Stimulated activated CD4-positive, alpha-beta T cell treated with anti-CD3 and anti-CD28 coated beads, Interleukin-2, amount 100 ng/mL, for 48 hours (primary cell): ENCODE measurements around the gene NFIX.

ENCODE experiments used
- DNase-seq, 2 donors: peaks; one replicate each; pipeline ENCODE4 v3.0.0-alpha.2; 2020

Gene NFIX

DNA sequence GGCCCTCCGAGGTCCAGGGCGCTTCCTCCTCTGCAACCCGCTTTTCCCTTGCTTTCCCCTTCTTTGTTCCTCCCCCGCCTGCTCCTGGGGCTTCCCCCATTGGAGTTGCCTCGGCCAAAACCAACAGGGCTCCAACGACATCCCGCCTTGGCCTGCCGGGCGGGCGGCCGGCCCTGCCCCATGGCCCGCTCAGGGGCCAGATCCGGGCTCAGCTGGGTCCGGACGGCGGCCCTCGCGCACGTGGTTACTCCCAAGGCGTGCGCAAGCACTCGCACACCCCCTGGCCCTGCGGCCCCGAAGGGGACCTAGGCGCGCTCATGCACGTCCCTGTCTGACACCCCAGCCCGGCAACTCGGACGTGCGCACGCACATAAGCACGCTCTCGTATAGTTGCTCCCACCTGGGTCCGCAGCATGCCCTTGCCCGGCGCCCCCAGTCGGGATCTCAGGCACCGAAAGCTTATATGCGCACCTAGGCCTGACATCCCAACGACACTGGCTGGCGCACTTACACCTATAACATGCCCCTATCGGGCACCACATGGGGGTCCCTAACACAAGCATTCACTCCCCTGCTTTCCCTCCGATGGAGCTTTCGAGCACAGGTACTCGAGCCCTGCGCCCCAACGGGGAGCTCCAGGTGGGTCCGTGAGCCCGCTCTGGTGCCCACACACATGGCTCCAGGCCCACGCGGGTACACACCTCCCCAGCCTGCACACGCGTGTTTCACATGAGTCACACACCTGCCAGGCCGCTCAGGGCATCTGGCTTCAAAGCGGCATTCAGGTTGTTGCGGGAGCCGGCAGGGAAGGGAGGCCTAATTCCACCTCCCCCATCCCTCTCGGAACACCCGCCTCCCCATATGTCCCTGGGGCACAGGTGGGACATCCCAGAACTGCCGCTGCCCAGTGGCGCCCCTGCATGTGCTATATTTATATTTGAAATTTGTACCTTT is 15.0 kb downstream of the NFIX start:
- DNase-seq = no peak

- no peak for DNase-seq
Observed at GRCh38 chr19:13010992-13011652, 15.8 kb downstream of the NFIX start.

- no peak for DNase-seq
Observed at GRCh38 chr19:13011653-13012389, 16.5 kb downstream of the NFIX start.

- no peak for DNase-seq
Observed at GRCh38 chr19:13012390-13012689, 17.1 kb downstream of the NFIX start.

DNA sequence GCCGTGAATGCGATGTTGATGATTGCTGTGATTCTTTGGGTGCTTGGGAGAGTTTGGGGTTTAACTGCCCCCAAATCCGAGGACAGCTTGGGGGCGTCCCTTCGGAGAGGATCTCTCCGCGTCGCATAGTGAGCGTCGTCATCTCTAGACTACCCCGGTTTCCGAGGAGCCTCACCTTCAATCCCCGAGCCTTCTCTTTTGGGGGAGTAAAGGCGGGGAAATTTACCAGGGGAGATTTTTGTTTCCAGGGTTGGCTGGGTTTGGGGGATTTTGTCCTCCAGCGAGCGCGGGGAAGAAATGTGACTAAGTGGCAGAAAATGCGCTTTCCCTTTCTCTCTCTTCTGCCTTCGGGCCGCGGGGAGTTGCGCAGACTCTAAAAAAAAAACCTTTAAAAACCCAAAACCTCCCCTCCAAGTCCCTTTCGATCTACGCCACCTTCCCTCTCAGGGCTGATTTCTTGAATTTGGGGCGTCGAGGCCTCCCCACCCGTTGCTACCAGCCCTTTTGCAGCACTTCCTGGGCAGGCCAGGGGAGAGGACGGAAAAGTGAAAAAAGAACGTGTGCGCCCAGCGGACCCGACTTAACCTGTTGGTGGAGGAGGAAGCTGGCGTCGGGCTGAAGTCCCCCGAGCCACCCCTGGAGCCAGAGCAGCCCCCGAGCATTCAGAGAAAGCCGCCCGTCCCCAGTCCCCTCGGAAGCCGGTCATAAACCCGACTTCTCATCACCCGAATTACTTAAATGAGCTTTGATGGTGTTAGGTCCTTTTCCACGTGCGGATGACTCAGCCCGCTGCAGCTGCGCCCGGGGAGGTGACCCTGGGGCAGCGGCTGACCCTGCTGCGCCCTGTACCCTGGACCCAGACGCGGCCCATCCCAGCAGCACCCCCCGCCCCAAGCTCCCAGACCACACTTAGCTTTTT is 17.7 kb downstream of the NFIX start:
- DNase-seq = no peak

GRCh38 chr19:13013649-13014048 is 18.4 kb downstream of the NFIX start:
- no peak for DNase-seq

GRCh38 chr19:13014101-13014920 is 19.0 kb downstream of the NFIX start:
- DNase-seq = no peak

DNA sequence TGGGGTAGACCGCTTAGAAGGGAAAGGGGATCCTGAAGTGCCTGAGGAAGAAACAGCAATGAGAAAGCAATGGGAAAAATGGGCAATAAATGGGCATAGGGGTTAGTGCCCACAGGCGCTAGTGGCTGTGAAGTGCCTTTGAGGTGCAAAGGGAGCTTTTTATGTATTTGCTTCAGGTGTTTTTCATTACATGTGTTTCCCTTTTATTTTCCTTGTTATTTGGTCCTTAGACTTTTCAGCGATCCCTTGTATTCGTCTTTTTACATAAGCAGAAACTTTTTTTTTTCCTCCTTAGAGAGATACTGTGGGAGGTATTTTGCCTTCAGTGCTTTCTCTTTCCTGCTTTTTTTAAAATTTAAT is 19.6 kb downstream of the NFIX start:
- no peak for DNase-seq

GRCh38 chr19:13015361-13016223 is 20.3 kb downstream of the NFIX start:
- no peak for DNase-seq

DNA sequence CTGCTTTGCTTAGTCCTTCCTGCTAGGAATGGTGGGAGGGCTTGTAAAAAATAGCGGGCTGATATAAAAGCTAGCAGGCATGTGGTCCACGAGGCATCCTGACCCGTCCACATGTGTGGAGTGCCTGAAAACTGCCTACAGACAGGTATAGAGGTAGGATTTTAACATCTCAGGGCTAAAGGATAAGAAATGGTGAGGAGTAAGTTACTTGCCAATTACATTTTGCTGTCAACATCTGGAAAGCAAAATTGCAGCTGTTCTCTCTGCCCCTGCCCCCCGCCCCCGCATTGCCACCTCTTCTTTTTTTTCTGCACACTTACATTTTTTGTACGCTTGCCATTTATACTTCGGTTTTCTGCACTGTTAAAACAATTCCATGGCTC is 21.0 kb downstream of the NFIX start:
- DNase-seq = no peak

DNA sequence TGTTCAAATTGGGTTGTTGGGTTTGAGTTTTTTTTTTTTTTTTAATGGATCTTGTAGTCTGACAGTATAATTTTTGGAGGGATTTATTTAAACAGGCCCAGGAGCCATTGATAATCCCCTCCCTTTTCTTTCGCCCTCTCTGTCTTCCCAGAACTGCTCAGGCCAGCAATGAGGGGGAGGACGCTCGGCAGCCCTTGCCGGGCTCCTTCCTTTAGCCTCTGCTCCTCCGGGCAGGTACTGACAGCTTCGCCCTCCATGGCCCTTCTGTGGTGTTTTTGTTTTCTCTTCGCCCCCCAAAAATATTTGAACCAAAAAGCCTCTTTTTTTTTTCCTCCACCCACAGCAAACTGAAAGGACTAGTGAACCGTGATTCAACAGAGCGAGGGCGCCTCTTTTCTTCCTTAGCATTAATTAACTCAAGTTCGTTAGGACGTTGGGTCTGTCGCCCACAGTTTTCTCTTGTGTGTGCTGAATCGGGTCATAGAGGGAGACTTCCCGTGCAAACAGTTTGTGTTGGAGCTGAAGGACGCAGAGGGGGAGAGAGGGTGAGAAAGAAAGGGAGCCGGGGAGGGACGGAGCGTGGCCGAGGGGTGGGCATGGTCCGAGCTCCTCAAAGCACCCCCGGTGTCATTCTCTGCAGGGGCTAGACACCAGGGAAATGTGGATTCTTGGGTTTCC is 21.5 kb downstream of the NFIX start:
- no peak for DNase-seq

GRCh38 chr19:13017306-13018034 is 22.2 kb downstream of the NFIX start:
- DNase-seq = no peak

GRCh38 chr19:13018035-13018914 is 23.0 kb downstream of the NFIX start:
- DNase-seq = no peak

DNA sequence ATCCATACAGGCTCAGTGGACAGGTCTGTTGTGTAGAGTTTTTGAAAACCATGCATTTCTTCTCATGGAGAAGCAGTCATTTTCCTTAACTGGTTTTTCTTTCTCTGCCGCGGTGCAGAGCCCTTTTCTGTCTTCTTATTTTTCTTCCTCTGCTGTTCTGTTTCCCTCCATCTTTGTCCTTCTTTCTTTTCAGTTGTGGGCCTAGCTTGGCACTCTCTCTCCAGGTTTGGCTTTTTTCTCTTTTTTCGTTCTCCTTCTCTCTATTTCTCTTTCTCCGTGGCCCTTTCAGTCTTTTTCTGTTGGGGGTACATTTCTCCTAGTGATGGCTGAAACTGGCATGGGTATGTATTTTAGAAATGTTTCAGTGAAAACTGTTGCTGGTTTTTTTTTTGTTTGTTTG is 24.1 kb downstream of the NFIX start:
- DNase-seq = no peak

- DNase-seq = no peak
Observed at GRCh38 chr19:13020002-13020414, 24.7 kb downstream of the NFIX start.

DNA sequence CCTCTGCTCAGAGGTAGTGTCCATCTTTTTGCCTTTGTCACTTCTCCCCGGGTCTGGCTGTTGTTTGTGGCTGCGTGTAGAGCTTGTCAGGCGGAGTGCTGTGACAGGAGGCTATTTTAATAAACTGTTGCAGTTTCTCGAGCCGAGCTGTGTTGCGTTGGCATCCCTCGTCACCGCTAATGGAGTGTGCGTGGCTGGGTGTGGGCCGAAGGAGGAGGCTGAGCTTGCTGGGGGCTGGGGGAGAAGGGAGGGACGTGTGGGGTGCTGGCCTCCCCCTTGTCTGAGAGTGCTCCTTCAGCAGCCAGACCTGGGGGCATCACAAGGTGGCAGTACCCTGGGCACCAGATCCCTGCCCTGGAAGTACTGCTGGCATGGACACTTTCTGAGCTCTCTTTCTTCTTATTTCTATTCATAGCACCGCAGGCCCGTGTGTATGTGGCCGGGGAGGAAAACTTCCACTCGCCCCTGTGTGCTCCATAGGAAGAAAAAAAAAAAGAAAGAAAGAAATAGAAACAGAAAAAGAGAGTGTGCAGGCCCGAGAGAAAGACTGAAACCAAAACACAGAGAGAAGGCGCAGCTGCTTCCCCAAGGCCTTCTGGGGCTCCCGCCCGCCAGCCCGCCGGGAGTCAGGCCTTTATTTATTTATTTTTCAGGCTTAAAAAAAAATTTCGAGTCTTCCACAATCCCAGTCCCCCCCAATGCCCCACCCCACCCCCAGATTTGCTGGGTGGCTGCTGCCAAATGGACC is 27.0 kb downstream of the NFIX start:
- DNase-seq = no peak

DNA sequence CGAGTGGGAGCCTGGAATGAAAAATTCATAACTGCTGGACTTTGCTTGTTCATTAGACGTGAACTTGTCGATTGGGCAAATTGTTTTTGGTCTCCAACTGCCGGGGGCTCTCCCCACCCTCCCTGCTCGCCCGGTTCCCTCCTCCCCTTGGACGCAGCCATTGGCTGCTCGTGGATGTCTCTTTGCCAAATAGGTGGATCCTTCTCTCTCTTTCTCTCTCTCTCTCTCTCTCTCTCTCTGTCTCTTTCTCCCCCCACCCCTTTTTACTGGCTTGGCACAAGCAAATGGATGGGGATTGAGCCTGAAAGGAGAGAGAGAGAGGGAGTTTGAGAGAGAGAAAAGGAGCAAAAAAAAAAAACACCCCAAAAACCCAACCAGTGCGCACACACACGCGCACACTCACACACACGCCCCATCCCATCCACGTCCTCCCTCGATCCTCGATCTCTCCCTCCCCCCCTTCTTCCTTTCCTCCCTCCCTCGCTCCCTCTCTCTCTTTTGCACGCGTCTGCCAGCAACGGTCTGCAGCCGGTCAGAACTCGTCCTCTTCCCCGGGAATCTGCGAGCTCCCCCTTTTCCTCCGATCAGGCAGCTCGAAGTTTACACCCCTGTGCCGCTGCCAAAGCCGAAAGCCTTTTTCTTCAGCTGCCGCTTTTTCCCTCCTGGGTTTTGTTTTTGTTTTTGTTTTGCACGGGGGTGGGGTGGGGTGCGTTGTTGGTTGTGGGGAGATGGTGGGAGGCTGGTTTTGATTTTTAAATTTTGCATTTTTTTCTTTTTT is 27.8 kb downstream of the NFIX start:
- no peak for DNase-seq
